ENCODE data around the gene UTP3.

DNA sequence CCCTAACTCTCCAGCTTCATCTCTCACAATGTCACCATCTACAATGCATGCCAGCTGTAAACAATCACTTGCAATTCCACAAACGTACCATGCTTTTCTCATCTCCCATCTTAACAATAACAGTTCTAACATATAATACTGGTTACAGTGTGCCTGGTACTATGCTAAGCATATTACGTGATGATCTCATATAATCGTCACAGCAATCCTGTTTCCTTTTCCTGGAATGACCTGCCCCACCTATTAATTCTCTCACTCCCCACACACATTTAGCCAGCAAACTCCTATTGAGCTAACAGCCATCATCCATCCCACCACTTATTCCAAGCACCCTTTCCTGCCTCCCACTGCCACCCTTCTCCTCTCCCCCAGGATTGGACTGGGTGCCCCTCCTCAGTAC lies 29.9 kb upstream of the UTP3 start:
- TF ChIP-seq, protein P1, sequence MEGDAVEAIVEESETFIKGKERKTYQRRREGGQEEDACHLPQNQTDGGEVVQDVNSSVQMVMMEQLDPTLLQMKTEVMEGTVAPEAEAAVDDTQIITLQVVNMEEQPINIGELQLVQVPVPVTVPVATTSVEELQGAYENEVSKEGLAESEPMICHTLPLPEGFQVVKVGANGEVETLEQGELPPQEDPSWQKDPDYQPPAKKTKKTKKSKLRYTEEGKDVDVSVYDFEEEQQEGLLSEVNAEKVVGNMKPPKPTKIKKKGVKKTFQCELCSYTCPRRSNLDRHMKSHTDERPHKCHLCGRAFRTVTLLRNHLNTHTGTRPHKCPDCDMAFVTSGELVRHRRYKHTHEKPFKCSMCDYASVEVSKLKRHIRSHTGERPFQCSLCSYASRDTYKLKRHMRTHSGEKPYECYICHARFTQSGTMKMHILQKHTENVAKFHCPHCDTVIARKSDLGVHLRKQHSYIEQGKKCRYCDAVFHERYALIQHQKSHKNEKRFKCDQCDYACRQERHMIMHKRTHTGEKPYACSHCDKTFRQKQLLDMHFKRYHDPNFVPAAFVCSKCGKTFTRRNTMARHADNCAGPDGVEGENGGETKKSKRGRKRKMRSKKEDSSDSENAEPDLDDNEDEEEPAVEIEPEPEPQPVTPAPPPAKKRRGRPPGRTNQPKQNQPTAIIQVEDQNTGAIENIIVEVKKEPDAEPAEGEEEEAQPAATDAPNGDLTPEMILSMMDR (IDR thresholded peaks at IDR 0.05), result no peak
- no peak for TF ChIP-seq POLR2A (IDR thresholded peaks at IDR 0.05)

All from thyroid gland (tissue), 4 donors.